ENCODE results near the gene NHSL1.

- TF ChIP-seq POLR2A (IDR thresholded peaks at IDR 0.05; ENCODE audit: low read length) = no peak
- TF ChIP-seq GATA1 (IDR thresholded peaks at IDR 0.05; ENCODE audit: low read depth, low read length) = no peak
Measured at GRCh38 chr6:138424004-138424904, 75.0 kb downstream of the NHSL1 start.

All from erythroblast (primary cell).